ENCODE data around the gene GLIS2. TPM values are rescaled to one million over a fixed set of nuclear protein-coding genes. Genes with fewer than 3 reads are reported as not detected.

The GLIS2 gene
- polyA plus RNA-seq, 1 experiment, result 8.8 TPM

- POLR2A ChIA-PET, result no interaction called here
- TF ChIP-seq CTCF (IDR thresholded peaks at IDR 0.05; ENCODE audit: insufficient read depth, low read depth, low read length), result no peak
- CTCF ChIA-PET, result interaction anchor here (0.6 to 8.6 kb wide), 5 partner anchors 11 to 98 kb away, joined by 3 to 109 read pairs (median 3); no protein-coding TSS in a partner anchor
- no peak overlapping the region for H3K4me3 ChIP-seq (ENCODE audit: low read depth, low read length)
- no peak for DNase-seq (ENCODE audit: low read depth)
- no peaks in the 10 kb centered on the region for H3K36me3 ChIP-seq (ENCODE audit: control insufficient read depth, insufficient read depth, low read length)
- no peaks in the 10 kb centered on the region for H3K27me3 ChIP-seq (ENCODE audit: control insufficient read depth, insufficient read depth, low read length)
Observed at GRCh38 chr16:4351880-4352279, 36.0 kb downstream of the GLIS2 start.

GRCh38 chr16:4352843-4353242 is 37.0 kb downstream of the GLIS2 start:
- no peak overlapping the region for H3K4me3 ChIP-seq (ENCODE audit: low read depth, low read length)
- POLR2A ChIA-PET, result no interaction called here
- no peak for DNase-seq (ENCODE audit: low read depth)
- TF ChIP-seq CTCF (IDR thresholded peaks at IDR 0.05; ENCODE audit: insufficient read depth, low read depth, low read length), result no peak
- no peaks in the 10 kb centered on the region for H3K27me3 ChIP-seq (ENCODE audit: control insufficient read depth, insufficient read depth, low read length)
- CTCF ChIA-PET, result interaction anchor here (1.0 to 8.6 kb wide), 4 partner anchors 10 to 92 kb away, joined by 3 to 109 read pairs (median 4); no protein-coding TSS in a partner anchor
- H3K36me3 ChIP-seq (ENCODE audit: control insufficient read depth, insufficient read depth, low read length), result no peaks in the 10 kb centered on the region

- CTCF ChIA-PET, result interaction anchor here (1.2 to 8.6 kb wide), 3 partner anchors 9 to 93 kb away, joined by 3 to 109 read pairs (median 5); no protein-coding TSS in a partner anchor
- TF ChIP-seq CTCF (IDR thresholded peaks at IDR 0.05; ENCODE audit: insufficient read depth, low read depth, low read length), result no peak
- no peak overlapping the region for H3K4me3 ChIP-seq (ENCODE audit: low read depth, low read length)
- no peaks in the 10 kb centered on the region for H3K36me3 ChIP-seq (ENCODE audit: control insufficient read depth, insufficient read depth, low read length)
- POLR2A ChIA-PET, result no interaction called here
- DNase-seq (ENCODE audit: low read depth), result no peak
- H3K27me3 ChIP-seq (ENCODE audit: control insufficient read depth, insufficient read depth, low read length), result no peaks in the 10 kb centered on the region
Observed at GRCh38 chr16:4353675-4354074, 37.8 kb downstream of the GLIS2 start.

GRCh38 chr16:4354512-4355409 is 38.9 kb downstream of the GLIS2 start:
- no peak overlapping the region for H3K4me3 ChIP-seq (ENCODE audit: low read depth, low read length)
- ChIA-PET CTCF (interaction anchor here (1.8 to 8.6 kb wide), 2 partner anchors 38 to 49 kb away, joined by 4 to 109 read pairs; no protein-coding TSS in a partner anchor), POLR2A (no interaction called here)
- H3K36me3 ChIP-seq (ENCODE audit: control insufficient read depth, insufficient read depth, low read length), result no peaks in the 10 kb centered on the region
- no peak for TF ChIP-seq CTCF (IDR thresholded peaks at IDR 0.05; ENCODE audit: insufficient read depth, low read depth, low read length)
- no peaks in the 10 kb centered on the region for H3K27me3 ChIP-seq (ENCODE audit: control insufficient read depth, insufficient read depth, low read length)
- no peak for DNase-seq (ENCODE audit: low read depth)

GRCh38 chr16:4356820-4357219 is 41.0 kb downstream of the GLIS2 start:
- no peak for TF ChIP-seq CTCF (IDR thresholded peaks at IDR 0.05; ENCODE audit: insufficient read depth, low read depth, low read length)
- CTCF ChIA-PET, result interaction anchor here (8.6 kb wide), 1 partner anchor 47 kb away, joined by 109 read pairs; no protein-coding TSS in a partner anchor
- POLR2A ChIA-PET, result no interaction called here

More at GRCh38 chr16:4356820-4357219, 41.0 kb downstream of the GLIS2 start:
- Histone ChIP-seq H3K36me3 (ENCODE audit: control insufficient read depth, insufficient read depth, low read length) (peaks cover 3% of the 10 kb centered on the region; the same call in 1 of the 2 replicates), H3K4me3 (ENCODE audit: low read depth, low read length) (no peak overlapping the region), H3K27me3 (ENCODE audit: control insufficient read depth, insufficient read depth, low read length) (no peaks in the 10 kb centered on the region)
- no peak for DNase-seq (ENCODE audit: low read depth)
